Suprapubic skin (tissue), 3 donors: ENCODE data around the gene SND1.

Experiments used
- POLR2A ChIP-seq, 2 donors: fragments of 450-650 bp; IDR thresholded peaks; one replicate each; pipeline ENCODE4 v1.6.1; 2017; ENCODE audit warnings: antibody characterized with exemption in 2 of 2, mild to moderate bottlenecking in 2 of 2, moderate library complexity in 2 of 2
- TF ChIP-seq, protein P1 (sequence below), 2 donors: fragments of 200-600 bp in 1 of 2; fragments of 450-650 bp in 1 of 2; sonication (generic) in 1 of 2; IDR thresholded peaks; one replicate each; pipeline ENCODE4 v1.5.1; 2016 to 2019; ENCODE audit warnings: antibody characterized with exemption in 2 of 2, mild to moderate bottlenecking in 1 of 2, moderate library complexity in 1 of 2

DNA sequence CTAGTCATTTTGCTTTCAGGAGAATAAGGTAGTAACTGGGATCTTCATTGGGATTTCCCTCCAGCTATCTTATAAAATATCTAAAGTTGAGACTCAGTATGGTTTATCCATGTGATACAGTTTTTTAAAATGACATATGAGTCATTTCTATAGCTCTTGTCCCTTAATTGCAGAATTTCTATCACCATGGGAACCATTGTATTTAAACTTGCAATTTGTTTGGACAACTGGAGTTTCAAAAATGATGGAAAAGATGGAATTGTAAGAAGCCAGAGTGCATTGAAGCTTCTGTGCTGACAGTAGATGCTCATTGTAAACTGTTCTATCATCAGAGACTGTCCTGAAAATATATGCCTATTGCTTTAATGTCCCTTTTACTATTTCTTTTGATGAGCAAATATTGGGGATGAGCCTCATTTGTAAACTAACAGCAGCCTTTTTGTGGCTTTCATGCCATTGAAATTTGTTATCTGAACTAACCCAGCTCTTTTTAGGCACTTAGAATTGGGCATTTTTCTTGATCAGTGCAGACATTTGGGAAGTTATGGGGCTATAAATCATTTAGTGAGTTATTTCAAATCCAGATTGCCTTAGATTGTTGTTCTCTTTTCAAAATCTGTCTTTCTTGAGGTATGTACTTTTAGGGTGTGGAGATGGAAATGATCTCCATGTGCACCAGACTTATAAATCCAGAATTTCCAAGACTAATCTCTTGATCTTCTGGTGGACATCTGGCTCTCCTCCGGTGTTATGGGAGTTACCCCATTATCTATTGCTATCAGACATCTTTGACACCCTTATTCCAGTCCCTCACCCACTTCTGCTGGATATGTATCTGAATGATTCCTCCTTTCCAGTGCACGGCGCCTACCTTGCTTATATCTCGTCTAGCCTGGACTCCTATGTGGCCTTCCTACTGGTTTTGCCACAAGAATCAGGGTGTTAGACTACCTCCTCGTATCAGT is 159.0 kb downstream of the SND1 start:
- TF ChIP-seq, protein P1, sequence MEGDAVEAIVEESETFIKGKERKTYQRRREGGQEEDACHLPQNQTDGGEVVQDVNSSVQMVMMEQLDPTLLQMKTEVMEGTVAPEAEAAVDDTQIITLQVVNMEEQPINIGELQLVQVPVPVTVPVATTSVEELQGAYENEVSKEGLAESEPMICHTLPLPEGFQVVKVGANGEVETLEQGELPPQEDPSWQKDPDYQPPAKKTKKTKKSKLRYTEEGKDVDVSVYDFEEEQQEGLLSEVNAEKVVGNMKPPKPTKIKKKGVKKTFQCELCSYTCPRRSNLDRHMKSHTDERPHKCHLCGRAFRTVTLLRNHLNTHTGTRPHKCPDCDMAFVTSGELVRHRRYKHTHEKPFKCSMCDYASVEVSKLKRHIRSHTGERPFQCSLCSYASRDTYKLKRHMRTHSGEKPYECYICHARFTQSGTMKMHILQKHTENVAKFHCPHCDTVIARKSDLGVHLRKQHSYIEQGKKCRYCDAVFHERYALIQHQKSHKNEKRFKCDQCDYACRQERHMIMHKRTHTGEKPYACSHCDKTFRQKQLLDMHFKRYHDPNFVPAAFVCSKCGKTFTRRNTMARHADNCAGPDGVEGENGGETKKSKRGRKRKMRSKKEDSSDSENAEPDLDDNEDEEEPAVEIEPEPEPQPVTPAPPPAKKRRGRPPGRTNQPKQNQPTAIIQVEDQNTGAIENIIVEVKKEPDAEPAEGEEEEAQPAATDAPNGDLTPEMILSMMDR (IDR thresholded peaks at IDR 0.05) = no peak
- no peak for TF ChIP-seq POLR2A (IDR thresholded peaks at IDR 0.05)
